ENCODE measurements around the gene ANKRD34A. TPM values are rescaled to one million over a fixed set of nuclear protein-coding genes. Genes with fewer than 3 reads are reported as not detected.

Gene ANKRD34A
- total and polyA plus RNA-seq, 2 experiments from 2014 or later: 2.7 to 5.7 TPM

GRCh38 chr1:145995964-145996432, 31.6 kb upstream of the ANKRD34A start:
- Histone ChIP-seq H3K36me3 (peaks cover 30% of the 10 kb centered on the region), H3K27me3 (no peaks in the 10 kb centered on the region), H3K27ac (peak overlapping the region; percentile 92), H3K4me3 (peak overlapping the region; percentile 98), H3K9me3 (ENCODE audit: low read depth) (no peaks in the 10 kb centered on the region), H3K4me1 (ENCODE audit: low read depth) (peaks cover 36% of the 10 kb centered on the region)
- peak in 1 of 2 donors; percentile 39 for DNase-seq (ENCODE audit: low read depth in 1 of 2, low spot score in 1 of 2)
- no peak for TF ChIP-seq CTCF (IDR thresholded peaks at IDR 0.05; ENCODE audit: low read depth, low read length)

DNA sequence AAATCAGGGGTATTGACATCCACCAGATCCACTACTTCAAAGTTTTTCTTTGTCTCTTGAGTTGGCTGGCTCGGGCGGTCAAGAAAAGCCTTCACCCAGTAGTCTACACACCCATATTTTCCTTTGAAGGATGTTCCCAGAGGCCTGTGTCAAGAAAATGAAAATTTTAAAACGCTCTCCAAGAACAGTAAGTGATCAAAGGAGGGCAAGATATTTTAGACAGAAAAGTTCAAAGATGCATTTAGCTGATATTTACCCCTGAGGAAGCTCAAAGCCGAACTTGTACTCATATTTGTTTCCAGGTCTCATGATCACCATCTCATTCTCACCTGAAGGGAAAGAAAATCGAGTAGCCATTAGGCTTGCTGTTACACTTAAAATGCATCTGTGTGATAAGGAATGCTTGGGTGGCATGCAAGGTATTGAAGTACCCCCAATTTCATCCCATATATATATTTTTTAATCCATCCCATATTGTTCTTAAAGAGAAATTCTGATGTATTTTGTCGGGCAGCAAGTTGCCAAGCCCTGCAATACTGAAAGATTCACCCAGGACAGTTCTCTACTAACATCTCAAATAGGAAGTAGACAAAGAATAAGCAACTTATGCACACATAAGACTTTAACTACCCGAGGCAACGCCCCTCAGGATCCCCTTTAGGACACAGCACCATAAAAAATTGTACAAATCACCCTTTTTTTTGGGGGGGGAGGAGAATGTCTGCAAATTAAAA, 30.9 kb upstream of the ANKRD34A start:
- Histone ChIP-seq H3K27ac (peak overlapping the region; percentile 92), H3K4me1 (ENCODE audit: low read depth) (peaks cover 36% of the 10 kb centered on the region), H3K4me3 (peak overlapping the region; percentile 98), H3K9me3 (ENCODE audit: low read depth) (no peaks in the 10 kb centered on the region), H3K27me3 (no peaks in the 10 kb centered on the region), H3K36me3 (peaks cover 30% of the 10 kb centered on the region)
- no peak for TF ChIP-seq CTCF (IDR thresholded peaks at IDR 0.05; ENCODE audit: low read depth, low read length)
- no peak for DNase-seq (ENCODE audit: low read depth in 1 of 2, low spot score in 1 of 2)

DNA sequence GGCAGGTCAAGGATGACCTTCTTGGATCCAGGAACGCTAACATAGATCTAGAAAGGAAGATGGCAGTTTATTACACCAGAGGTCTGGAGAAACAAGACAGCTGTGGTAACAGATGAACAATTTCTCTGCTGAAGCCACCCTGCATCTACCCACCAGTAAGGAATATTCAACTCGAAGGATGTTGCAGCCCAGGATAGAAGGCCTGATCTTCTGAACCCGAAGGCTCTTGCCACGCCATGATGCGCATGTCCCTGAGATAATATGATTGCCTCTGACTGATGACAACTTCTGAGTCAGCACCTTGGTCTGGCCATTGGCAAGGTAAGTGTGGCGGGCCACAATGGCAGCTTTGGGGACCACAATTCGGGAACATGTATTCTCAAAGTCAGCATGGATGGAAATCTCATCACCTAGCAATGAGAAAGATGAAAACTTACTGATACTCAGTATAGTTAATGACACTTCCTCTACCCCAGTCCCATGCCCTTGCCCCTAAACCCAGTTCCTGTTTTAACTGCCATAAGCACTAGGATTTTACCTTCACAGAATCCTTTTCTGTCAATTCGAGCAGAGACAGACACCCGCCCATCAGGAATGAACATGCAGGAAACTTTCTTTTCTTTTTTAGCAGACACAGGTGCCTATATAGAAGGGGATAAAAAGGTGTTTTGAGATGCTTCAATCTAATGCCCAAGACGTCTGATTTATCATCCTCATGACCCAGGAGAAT, 30.2 kb upstream of the ANKRD34A start:
- peaks cover 30% of the 10 kb centered on the region for H3K36me3 ChIP-seq
- H3K4me3 ChIP-seq: peak overlapping the region; percentile 98
- no peak for DNase-seq (ENCODE audit: low read depth in 1 of 2, low spot score in 1 of 2)
- H3K4me1 ChIP-seq (ENCODE audit: low read depth): peaks cover 32% of the 10 kb centered on the region
- H3K9me3 ChIP-seq (ENCODE audit: low read depth): no peaks in the 10 kb centered on the region
- H3K27ac ChIP-seq: peak overlapping the region; percentile 92
- no peaks in the 10 kb centered on the region for H3K27me3 ChIP-seq
- no peak for TF ChIP-seq CTCF (IDR thresholded peaks at IDR 0.05; ENCODE audit: low read depth, low read length)

- TF ChIP-seq CTCF (IDR thresholded peaks at IDR 0.05; ENCODE audit: low read depth, low read length): no peak
- Histone ChIP-seq H3K4me1 (ENCODE audit: low read depth) (peaks cover 28% of the 10 kb centered on the region), H3K9me3 (ENCODE audit: low read depth) (no peaks in the 10 kb centered on the region), H3K4me3 (peak overlapping the region; percentile 98), H3K36me3 (peaks cover 30% of the 10 kb centered on the region), H3K27me3 (no peaks in the 10 kb centered on the region), H3K27ac (peak overlapping the region; percentile 92)
- DNase-seq (ENCODE audit: low read depth in 1 of 2, low spot score in 1 of 2): no peak
Observed at GRCh38 chr1:145993618-145994390, 29.4 kb upstream of the ANKRD34A start.

- Histone ChIP-seq H3K27me3 (no peaks in the 10 kb centered on the region), H3K4me3 (peak overlapping the region; percentile 98), H3K9me3 (ENCODE audit: low read depth) (no peaks in the 10 kb centered on the region), H3K36me3 (peaks cover 30% of the 10 kb centered on the region), H3K4me1 (ENCODE audit: low read depth) (peaks cover 23% of the 10 kb centered on the region), H3K27ac (peak overlapping the region; percentile 92)
- TF ChIP-seq CTCF (IDR thresholded peaks at IDR 0.05; ENCODE audit: low read depth, low read length): no peak
- DNase-seq (ENCODE audit: low read depth in 1 of 2, low spot score in 1 of 2): no peak
Observed at GRCh38 chr1:145992958-145993617, 28.7 kb upstream of the ANKRD34A start.

Data from cardiac muscle cell (in vitro differentiated cells and primary cell).